Ectodermal cell (in vitro differentiated cells): Measurements from ENCODE around the gene KDSR.

Experiments
- H3K27ac ChIP-seq: 2 replicates; pipeline ENCODE4 v1.7.0; 2013; ENCODE audit warnings: mild to moderate bottlenecking, low read depth, low read length; ENCODE audit not compliant: insufficient read depth, poor library complexity, severe bottlenecking
- H3K27me3 ChIP-seq: 2 replicates; pipeline ENCODE4 v1.7.0; 2013; ENCODE audit warnings: mild to moderate bottlenecking, low read length; ENCODE audit not compliant: insufficient read depth, control insufficient read depth, poor library complexity, severe bottlenecking
- H3K36me3 ChIP-seq: one replicate; pipeline ENCODE4 v1.7.0; 2013; ENCODE audit warnings: low read length; ENCODE audit not compliant: control insufficient read depth, insufficient read depth
- H3K4me1 ChIP-seq: one replicate; pipeline ENCODE4 v1.7.0; 2013; ENCODE audit warnings: low read length; ENCODE audit not compliant: control insufficient read depth, insufficient read depth
- H3K4me3 ChIP-seq: 2 replicates; pipeline ENCODE4 v1.7.0; 2013; ENCODE audit warnings: low read depth, low read length, control low read depth; ENCODE audit not compliant: insufficient read depth
- H3K9me3 ChIP-seq: 2 replicates; pipeline ENCODE4 v1.7.0; 2013; ENCODE audit warnings: mild to moderate bottlenecking, low read length, moderate library complexity; ENCODE audit not compliant: control insufficient read depth
- WGBS, 2 experiments: methylation state at CpG; one replicate each; pipeline ENCODE4 v1.1.7; 2013; ENCODE audit warnings: missing lambda C conversion rate in 2 of 2; 5-methylcytosine and 5-hydroxymethylcytosine counted together

The KDSR gene

DNA sequence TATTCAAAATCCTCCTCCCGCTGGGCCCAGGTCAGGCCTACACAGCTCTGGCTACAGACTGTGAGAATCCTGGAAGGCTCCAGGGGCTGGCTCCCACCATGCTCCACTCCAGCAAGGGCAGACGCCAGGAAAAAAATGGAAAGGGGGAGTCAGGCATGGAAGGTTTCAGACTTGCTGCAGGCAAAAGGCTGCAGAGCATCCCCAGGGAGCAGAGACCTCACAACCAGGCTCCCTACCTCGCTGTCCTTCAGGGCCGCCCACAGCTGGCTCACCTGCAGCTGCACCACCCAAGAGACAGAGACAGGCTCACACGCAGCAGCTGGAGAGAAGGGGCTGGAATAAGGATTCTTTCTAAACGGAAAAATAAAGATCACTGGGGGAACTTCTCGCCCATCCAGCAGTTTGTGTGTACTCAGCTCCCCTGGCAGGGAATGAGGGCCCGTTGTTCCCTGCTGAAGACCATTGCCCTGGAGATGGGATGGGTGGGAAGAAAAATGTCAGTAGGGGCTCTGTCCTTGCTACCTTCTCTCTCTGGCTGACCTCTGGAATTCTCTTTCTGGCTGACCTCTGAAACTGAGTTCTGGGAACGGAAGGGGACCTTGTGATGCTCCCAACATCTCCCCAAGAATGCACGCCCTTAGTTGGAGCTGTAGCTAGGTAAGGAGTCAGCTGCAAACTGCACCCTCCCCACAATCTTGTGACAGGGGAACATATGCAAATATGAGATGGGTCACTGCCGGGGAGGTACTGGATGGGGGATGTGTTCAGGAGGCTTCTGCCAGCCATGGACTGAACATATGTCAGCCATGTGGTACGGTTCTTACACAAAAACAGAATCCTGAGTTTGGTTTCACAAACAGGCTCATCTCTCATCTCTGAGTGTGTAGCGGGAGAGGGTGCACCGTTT is 81.9 kb downstream of the KDSR start:
- no peak overlapping the region for H3K27ac ChIP-seq
- WGBS, 2 experiments, result 85% methylated on average over 14 of the region's 14 CpGs
- no peaks in the 10 kb centered on the region for H3K27me3 ChIP-seq
- no peak overlapping the region for H3K4me3 ChIP-seq
- H3K9me3 ChIP-seq, result no peaks in the 10 kb centered on the region
- no peaks in the 10 kb centered on the region for H3K36me3 ChIP-seq
- H3K4me1 ChIP-seq, result peaks cover 3% of the 10 kb centered on the region

DNA sequence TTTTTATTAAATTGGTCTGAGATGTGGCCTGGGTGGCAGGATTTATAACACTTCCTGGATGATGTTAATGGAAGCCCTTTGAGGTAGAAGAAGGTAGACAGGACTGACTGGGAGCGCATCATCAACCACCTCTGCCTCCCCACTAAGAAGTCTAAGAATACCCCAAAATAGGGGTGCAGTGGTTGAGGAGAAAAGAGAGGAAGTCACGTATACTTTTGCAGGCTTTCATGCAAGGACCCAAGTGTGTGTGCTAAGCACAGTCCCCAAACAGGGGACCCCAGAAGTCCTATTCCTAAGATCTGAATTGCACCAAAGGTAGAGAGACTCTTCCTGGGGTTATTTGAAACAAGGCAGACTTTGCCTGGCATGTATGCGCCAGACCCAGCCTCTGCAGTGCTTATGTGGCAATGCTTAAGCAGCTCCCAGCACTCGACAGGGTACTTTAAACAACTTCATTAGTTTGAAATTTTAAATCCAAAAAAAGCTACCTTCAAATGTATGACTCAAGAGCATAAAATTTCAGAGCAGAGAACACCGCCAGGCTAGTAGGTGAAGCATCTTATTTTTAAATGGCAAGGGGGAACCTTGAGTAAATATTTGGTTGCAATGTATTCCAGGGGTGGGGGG is 82.7 kb downstream of the KDSR start:
- Histone ChIP-seq H3K36me3 (no peaks in the 10 kb centered on the region), H3K27me3 (no peaks in the 10 kb centered on the region), H3K9me3 (no peaks in the 10 kb centered on the region), H3K27ac (no peak overlapping the region), H3K4me3 (no peak overlapping the region), H3K4me1 (no peaks in the 10 kb centered on the region)
- 94 to 96% methylated on average over 4 to 5 of the region's 5 CpGs for WGBS, 2 experiments

DNA sequence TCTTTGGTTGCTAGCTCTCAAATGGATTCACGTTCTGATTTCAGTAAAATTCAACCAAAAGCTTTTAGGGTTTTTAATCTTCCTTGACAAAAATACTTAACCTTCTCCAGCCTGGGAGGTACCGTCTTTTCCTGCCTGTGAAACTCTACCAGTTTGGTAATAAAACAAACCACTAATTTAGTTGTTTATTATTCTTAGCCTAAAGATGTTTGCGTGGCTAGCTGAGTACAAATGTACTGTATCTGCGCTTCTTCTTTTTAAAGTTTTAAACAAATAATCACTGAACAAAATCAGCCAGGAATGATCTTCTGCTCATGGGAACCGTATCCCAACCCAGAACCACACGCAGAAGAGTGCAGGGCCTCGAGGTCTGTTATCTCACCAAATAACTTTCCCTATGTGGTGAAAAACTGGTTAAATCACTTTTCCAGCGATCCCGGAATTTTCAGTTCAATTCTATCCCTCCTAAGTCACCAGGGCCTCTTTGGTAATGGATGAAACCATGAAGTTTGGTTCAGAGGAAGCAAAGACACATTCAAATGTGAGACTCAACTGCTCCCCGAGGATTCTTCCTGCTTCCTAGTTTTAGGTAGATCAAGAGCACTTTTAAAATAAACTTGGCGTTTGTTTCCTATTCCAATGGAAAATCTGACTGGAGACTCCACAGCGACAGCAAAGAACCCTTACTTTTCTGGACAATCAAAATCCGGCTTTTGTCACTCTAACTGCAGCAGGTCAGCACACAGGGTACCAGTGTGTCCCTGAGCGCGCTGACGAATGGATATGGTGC is 83.5 kb downstream of the KDSR start:
- Histone ChIP-seq H3K4me3 (no peak overlapping the region), H3K4me1 (no peaks in the 10 kb centered on the region), H3K27ac (no peak overlapping the region), H3K27me3 (no peaks in the 10 kb centered on the region), H3K9me3 (no peaks in the 10 kb centered on the region), H3K36me3 (no peaks in the 10 kb centered on the region)
- WGBS, 2 experiments, result 95 to 96% methylated on average over 16 of the region's 16 CpGs

DNA sequence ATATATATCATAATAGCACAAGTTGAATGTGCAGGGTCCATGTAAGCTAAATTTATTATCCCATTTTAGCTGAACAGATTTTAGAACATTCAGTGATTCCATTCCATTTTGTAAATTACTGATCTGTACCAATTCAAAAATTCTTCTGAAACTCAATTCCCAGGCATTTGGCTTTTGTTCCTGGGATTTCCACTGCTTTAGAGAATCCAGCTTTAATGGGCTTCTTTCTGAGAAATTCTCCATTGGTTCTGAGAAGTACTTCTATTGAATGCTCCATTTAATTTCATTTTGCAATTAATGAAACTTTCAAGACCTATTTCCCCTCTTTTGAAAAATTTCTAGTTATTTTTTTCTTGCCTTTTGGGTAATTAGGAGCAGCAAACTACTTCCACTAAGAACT is 84.2 kb downstream of the KDSR start:
- Histone ChIP-seq H3K27ac (no peak overlapping the region), H3K9me3 (no peaks in the 10 kb centered on the region), H3K4me1 (no peaks in the 10 kb centered on the region), H3K36me3 (no peaks in the 10 kb centered on the region), H3K4me3 (no peak overlapping the region), H3K27me3 (no peaks in the 10 kb centered on the region)
